HUES6 (cell line): ENCODE measurements around the gene BPHL.
"Not testable (repeated sequence)": the region's sequence is repeated elsewhere in the genome, so short reads cannot be mapped to it uniquely, and the experiment has no call there.

ENCODE experiments used
- H3K27ac ChIP-seq: 2 replicates; pipeline ENCODE4 v1.7.0; 2013; ENCODE audit warnings: low read depth, mild to moderate bottlenecking, low read length, inconsistent platforms
- H3K27me3 ChIP-seq: 2 replicates; pipeline ENCODE4 v1.6.1; 2013; ENCODE audit warnings: low read length; ENCODE audit not compliant: control insufficient read depth, insufficient read depth
- H3K36me3 ChIP-seq: 2 replicates; pipeline ENCODE4 v1.6.1; 2013; ENCODE audit warnings: low read length; ENCODE audit not compliant: control insufficient read depth, insufficient read depth
- H3K4me1 ChIP-seq: 2 replicates; pipeline ENCODE4 v1.6.1; 2013; ENCODE audit warnings: low read length; ENCODE audit not compliant: control insufficient read depth, insufficient read depth
- H3K4me3 ChIP-seq: 2 replicates; pipeline ENCODE4 v1.5.1; 2013; ENCODE audit warnings: low read depth, low read length
- H3K9ac ChIP-seq: one replicate; pipeline ENCODE4 v1.6.1; 2013; ENCODE audit warnings: mild to moderate bottlenecking, low read length
- H3K9me3 ChIP-seq: 2 replicates; pipeline ENCODE4 v1.6.1; 2013; ENCODE audit warnings: low read depth, low read length; ENCODE audit not compliant: control insufficient read depth, insufficient read depth

BPHL gene

DNA sequence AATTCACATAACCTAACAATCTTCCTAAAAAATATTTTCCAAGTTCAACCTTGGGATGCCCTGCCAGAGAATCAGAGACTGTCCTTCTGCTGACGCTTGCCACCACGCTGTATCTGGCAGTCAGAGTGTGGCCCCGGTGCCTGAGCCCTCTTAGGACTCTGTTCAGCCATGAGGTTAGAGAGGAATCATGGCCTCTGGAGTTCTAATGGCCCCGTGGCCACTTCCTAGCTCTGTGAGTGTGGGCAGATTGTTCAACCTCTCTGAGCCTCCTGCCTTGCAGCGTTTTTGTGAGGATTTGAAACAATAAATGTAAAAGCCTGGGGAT, 2.2 kb downstream of the BPHL start:
- Histone ChIP-seq H3K9ac (no peak overlapping the region), H3K9me3 (no peaks in the 10 kb centered on the region), H3K27me3 (no peaks in the 10 kb centered on the region), H3K4me3 (no peak overlapping the region), H3K4me1 (peaks cover 12% of the 10 kb centered on the region), H3K27ac (no peak overlapping the region), H3K36me3 (no peaks in the 10 kb centered on the region)

DNA sequence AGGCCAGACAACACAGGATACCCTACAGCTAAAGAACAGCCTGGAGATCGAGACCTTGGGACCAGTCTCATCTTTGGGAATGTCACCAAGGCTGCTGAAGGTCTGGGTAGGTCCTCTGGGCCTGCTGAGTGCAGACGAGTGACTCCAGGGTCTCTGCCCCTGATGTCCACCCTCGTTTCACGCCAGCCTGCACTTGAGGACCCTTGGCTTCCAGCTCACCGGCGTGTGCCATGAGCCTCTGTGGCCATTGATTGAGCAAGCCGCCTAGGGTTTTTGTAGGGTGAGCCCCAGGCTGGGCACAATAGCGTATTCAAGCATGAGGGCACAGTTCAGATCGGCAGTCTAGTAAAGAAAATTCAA, 4.3 kb downstream of the BPHL start:
- peaks cover 6% of the 10 kb centered on the region; the same call in 1 of the 2 replicates for H3K36me3 ChIP-seq
- no peak overlapping the region for H3K4me3 ChIP-seq
- peaks cover 5% of the 10 kb centered on the region for H3K4me1 ChIP-seq
- no peak overlapping the region for H3K9ac ChIP-seq
- no peaks in the 10 kb centered on the region for H3K9me3 ChIP-seq
- no peak overlapping the region for H3K27ac ChIP-seq
- H3K27me3 ChIP-seq, result no peaks in the 10 kb centered on the region

DNA sequence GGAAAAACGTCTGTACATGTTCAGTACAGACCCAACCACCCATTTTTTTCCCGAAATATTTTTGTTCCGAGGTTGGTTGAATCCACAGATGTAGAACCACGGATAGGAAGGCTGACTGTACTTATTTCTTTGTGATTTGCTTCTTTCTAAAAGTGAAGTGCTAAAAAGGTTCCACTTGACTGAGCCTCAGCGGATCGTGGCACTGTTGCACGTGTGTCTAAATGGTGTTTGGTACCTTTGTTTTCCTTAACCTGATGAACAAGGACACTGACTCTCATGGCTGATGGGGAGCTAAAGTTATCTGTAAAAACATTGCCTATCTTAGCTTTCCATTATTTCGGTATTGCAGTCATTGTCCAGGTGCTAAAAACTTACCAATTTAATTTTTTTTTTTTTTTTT, 6.2 kb downstream of the BPHL start:
- H3K27me3 ChIP-seq, result no peaks in the 10 kb centered on the region
- no peaks in the 10 kb centered on the region for H3K9me3 ChIP-seq
- H3K36me3 ChIP-seq, result peaks cover 24% of the 10 kb centered on the region
- no peak overlapping the region for H3K27ac ChIP-seq
- H3K4me1 ChIP-seq, result no peaks in the 10 kb centered on the region; the same call in 1 of the 2 replicates
- H3K9ac ChIP-seq, result no peak overlapping the region
- H3K4me3 ChIP-seq, result no peak overlapping the region

DNA sequence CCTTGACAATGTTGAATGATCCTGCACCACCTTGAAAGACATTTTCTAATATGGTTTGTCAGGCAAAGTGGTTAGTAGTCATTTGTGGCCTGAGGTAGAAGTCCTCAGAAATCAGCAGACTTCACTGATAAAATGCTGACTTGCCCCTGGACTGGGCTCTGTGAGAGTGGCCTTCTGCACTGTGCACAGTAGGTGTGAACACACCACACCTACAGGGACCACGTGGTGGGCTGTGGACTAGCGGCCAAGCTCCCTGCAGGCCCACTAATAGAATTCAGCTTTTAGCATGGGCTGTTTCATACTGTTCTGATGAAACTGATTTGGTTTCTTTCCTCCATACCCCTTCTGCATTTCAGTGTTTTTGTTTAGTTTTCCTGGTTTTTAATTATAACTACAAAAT, 7.3 kb downstream of the BPHL start:
- H3K9ac ChIP-seq, result no peak overlapping the region
- H3K36me3 ChIP-seq, result peaks cover 36% of the 10 kb centered on the region
- H3K4me3 ChIP-seq, result no peak overlapping the region
- H3K4me1 ChIP-seq, result no peaks in the 10 kb centered on the region; the same call in 1 of the 2 replicates
- no peaks in the 10 kb centered on the region for H3K9me3 ChIP-seq
- H3K27me3 ChIP-seq, result no peaks in the 10 kb centered on the region
- H3K27ac ChIP-seq, result no peak overlapping the region

DNA sequence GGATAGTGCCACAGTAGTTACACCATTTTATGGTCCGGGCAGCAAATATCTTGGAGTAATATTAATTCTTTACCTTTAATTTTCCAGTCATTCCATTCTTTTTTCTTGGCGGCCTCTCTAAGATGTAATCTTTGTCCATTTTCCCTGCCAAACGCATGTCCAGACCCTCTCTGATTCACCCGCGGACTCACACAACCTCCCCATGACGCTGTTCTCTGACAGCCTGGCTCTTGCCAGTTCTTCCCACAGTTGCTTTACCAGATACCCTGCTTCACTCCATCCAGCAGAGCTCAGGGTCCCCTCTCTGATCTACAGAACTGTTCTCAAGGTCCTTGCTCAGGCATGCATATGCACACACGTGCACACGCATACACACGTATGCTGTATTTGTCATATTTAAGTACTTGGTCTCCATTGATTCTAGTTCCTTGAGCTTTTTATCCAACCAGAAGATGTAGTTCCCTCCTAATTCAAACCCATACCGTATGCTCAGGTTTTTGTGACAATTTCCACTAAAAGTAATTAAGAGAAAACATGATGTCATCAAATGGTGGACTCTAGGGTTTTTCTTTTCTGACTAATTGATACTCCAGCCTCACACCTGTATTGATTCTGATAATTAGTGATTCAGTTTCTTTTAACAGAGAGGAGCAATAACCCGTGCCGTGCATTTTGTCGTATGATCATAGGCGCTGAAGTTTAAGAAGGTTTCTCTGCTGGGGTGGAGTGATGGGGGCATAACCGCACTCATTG, 10.0 kb downstream of the BPHL start:
- H3K36me3 ChIP-seq, result peaks cover 62% of the 10 kb centered on the region
- no peaks in the 10 kb centered on the region for H3K4me1 ChIP-seq
- no peaks in the 10 kb centered on the region for H3K27me3 ChIP-seq
- no peak overlapping the region for H3K9ac ChIP-seq
- H3K27ac ChIP-seq, result no peak overlapping the region
- no peaks in the 10 kb centered on the region for H3K9me3 ChIP-seq
- no peak overlapping the region for H3K4me3 ChIP-seq

DNA sequence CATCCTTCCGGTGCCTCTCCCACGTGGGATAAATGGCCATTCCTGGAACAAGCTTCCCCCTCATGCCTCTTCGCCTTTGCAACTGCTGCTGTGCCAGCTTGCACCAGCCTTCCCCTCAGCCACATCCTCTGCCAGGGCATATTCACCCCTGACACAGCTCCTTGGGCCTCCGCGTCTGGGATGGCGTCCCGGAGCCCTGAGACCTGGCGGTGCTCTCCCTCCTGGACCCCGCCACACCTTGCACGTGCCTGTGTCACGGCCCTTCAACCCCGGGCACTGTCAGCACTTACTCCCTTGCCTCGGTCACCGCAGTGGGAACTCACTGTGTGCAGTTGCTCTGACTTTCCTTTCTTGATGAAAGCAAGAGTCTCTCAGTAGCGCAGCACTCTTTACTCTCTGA, 13.2 kb downstream of the BPHL start:
- H3K4me1 ChIP-seq, result peaks cover 6% of the 10 kb centered on the region
- no peaks in the 10 kb centered on the region for H3K27me3 ChIP-seq
- peaks cover 86% of the 10 kb centered on the region for H3K36me3 ChIP-seq
- H3K27ac ChIP-seq, result no peak overlapping the region
- H3K9ac ChIP-seq, result no peak overlapping the region
- no peaks in the 10 kb centered on the region for H3K9me3 ChIP-seq
- H3K4me3 ChIP-seq, result no peak overlapping the region

DNA sequence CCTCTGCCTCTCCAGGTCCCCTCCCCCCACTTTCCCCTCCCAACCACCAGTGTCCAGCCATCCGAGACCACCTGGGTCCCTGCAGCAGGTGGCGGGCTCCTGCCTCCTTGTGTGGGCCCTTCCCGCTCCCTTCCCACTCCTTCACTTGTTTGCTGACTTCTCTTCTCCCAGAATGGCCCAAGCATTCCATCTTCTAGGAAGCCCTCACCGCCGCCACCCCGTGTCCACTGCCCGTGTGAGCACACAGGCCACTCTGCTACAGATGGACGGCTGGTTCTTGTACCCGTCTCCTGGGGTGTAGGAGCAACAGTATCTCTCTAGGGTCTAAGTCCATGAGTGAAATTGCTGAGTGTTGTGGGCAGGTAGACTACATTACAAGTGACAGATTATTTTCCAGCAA, 15.0 kb downstream of the BPHL start:
- Histone ChIP-seq H3K9ac (no peak overlapping the region), H3K4me3 (no peak overlapping the region), H3K36me3 (peaks cover 92% of the 10 kb centered on the region), H3K9me3 (no peaks in the 10 kb centered on the region), H3K4me1 (peaks cover 6% of the 10 kb centered on the region), H3K27me3 (no peaks in the 10 kb centered on the region), H3K27ac (no peak overlapping the region)

DNA sequence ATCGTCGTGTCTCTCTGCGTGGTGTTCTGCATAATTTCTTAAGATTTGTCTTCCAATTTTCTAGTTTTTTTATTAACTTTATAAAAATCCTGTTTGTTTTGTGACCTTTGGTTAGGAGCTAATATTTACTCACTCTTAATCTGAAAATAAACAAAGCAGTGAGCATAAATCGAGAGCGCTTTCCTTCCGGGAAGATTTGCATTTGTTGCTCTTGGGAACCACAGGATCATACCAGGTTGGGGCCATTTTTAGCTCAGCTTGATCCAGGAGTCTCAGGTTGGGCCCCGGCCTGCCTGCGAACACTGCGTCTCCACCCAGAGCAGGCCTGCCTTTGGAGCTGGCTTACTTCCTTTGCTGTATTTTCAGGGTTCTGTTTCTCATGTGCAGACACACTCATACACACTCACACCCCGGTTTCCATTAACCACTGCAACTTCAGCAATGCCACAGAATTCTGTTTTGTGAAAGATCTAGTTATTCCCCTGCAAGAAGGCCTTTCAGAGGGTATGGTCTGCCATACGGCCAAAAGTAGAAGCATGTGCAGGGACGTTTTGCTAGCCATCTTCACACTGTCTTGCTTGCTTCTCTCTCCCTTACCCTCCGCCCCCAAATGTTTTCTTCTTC, 17.3 kb downstream of the BPHL start:
- peaks cover 92% of the 10 kb centered on the region for H3K36me3 ChIP-seq

DNA sequence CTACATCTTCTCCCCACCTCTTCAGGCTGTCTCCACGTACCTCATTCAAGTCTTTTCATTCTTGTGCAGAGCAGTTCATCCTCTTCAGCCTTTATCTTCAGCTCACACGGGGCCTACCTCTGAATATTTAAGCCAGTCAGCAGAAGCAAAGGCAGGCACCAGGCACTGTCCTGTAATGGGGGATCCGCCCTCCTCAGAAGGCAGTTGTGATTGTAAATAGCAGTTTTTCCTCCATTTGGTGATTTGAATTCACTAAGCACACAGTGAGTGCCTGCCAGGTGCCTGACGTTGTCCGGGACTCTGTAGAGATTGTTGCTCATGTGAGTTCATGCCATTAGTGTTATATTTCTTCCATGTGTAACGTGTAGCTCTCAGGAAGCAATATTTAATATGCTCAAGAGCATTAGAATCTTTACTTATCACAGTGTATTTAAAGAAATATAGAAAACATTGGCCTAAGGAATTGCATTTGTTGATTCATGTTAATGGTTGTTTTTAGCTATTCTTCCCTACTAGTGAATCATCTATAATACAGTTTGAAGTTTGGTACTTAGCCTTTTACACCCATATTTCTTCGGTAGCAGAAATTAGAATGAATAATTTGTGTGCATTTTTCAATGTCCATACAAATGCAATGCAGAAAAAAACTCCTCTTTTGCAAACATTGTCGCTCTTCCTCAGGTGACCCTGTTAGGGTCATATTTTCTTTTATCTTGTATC, 17.9 kb downstream of the BPHL start:
- Histone ChIP-seq H3K27me3 (no peaks in the 10 kb centered on the region), H3K4me3 (no peak overlapping the region), H3K27ac (no peak overlapping the region), H3K36me3 (peaks cover 91% of the 10 kb centered on the region), H3K9ac (peak overlapping the region; percentile 29), H3K9me3 (no peaks in the 10 kb centered on the region), H3K4me1 (peaks cover 6% of the 10 kb centered on the region)

More for the DNA sequence above, 17.3 kb downstream of the BPHL start:
- H3K9me3 ChIP-seq, result no peaks in the 10 kb centered on the region
- H3K27me3 ChIP-seq, result no peaks in the 10 kb centered on the region
- no peak overlapping the region for H3K27ac ChIP-seq
- peak overlapping the region; percentile 29 for H3K9ac ChIP-seq
- no peak overlapping the region for H3K4me3 ChIP-seq
- peaks cover 6% of the 10 kb centered on the region for H3K4me1 ChIP-seq

DNA sequence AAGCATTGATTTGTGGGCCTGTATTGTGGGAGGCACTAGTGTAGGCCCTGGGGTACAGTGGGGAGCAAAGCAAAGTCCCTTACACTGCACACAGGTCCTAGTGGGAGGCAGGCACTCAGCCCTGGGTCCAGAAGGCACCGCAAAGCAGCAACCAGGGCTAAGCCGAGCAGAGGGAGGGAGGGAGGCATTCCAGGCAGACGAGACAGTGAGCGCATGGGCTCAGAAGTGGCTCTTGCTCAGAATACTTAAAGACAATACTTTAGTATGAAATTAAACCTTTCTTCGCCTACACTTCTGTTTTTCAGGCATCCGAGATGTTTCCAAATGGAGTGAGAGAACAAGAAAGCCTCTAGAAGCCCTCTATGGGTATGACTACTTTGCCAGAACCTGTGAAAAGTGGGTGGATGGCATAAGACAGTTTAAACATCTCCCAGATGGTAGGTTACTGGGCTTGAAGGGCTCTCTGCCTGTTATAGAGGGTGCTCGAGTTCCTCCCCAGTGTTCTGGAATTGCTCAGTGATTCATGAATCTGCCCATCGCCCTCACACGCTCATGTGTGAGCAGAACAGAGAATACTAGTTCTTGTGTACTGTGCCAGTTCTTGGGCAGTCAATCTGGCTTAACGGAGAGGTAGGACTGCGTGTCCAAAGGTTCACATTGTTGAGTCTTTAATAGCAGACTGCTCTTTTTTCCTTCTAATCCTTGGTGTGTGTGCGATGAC, 18.7 kb downstream of the BPHL start:
- Histone ChIP-seq H3K27me3 (no peaks in the 10 kb centered on the region), H3K36me3 (peaks cover 83% of the 10 kb centered on the region), H3K27ac (no peak overlapping the region), H3K4me1 (peaks cover 6% of the 10 kb centered on the region), H3K9me3 (no peaks in the 10 kb centered on the region), H3K4me3 (no peak overlapping the region), H3K9ac (no peak overlapping the region)

DNA sequence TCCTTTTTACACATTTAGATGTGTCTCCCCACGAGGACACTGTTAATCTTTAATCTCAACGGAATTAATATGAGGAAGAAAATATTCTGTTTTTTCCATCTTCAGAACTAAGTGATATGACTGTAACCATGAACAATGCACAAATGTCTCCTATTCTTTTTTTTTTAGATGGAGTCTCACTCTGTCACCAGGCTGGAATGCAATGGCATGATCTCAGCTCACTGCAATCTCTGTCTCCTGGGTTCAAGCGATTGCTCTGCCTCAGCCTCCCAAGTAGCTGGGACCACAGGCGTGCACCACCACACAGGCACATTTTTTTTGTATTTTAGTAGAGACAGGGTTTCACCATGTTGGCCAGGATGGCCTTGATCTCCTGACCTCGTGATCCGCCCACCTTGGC, 19.4 kb downstream of the BPHL start:
- H3K27me3 ChIP-seq, H3K9ac ChIP-seq, H3K27ac ChIP-seq, H3K9me3 ChIP-seq, H3K4me3 ChIP-seq, H3K4me1 ChIP-seq: not testable (repeated sequence)
- peaks cover 82% of the 10 kb centered on the region for H3K36me3 ChIP-seq
